Measurements from ENCODE around the gene ATXN7L1. TPM values are rescaled to one million over a fixed set of nuclear protein-coding genes. Genes with fewer than 3 reads are reported as not detected.

The ATXN7L1 gene
- total RNA-seq, 3 donors from 2014 or later (not counting 1 experiment from before 2014, with no cell fraction given) = 37.5 to 48.6 (median 47.9) TPM

DNA sequence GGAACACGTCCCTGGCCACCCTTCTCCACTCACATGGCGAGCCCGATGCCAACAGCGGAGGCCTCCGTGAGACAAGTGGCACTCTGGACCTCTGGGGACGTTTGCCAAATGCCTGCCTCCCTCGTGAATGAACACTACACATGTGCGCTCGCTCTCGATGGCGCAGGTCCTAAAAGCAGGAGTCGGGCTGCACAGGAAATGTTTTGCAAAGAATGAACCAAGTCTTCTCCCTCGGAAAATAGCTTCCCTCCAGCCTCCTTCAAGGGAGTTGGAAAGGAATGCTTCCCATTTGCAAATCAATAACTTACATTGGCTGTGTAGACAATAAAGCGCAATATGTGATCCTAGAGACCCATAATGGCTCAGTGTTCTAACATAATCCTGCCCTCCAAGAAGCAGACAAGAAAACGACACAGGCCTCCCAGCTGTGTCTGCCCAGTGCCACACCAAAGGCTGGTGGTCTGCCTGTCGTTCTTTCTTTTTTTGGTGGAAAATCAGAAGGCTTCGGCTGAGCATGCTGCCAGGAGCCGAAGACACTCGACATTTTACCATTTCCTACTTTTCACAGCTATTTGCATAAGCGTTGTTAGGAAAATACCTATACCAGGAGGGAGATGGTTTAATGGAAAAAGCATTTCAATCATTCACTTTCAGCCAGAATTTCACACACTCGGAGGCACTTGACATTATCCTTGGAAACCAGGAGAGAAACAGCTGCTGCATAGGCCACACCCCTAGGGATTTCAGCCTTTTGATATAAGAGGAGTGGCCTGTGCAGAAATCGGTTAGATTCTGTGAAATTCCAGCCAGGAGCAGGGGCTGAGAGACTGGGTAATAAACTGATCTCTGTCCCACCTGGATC, 38.4 kb downstream of the ATXN7L1 start:
- DNase-seq = no peak
- no peaks in the 10 kb centered on the region for H3K9me3 ChIP-seq (ENCODE audit: control insufficient read depth, insufficient read depth, low read length)
- intact Hi-C loops (cut with micrococcal nuclease) = no loop called here
- H3K9me3 Mint-ChIP-seq = no peaks in the 10 kb centered on the region
- H3K27me3 Mint-ChIP-seq (ENCODE audit: low read depth in 2 of 2) = no peaks in the 10 kb centered on the region
- H3K36me3 ChIP-seq (ENCODE audit: control insufficient read depth, insufficient read depth, low read length) = no peaks in the 10 kb centered on the region
- H3K4me3 ChIP-seq (ENCODE audit: low read length) = no peak overlapping the region
- H3K4me3 Mint-ChIP-seq = no peak overlapping the region
- WGBS (ENCODE audit: insufficient coverage) = 95% methylated on average over 19 of the region's 22 CpGs
- no peaks in the 10 kb centered on the region for H3K27me3 ChIP-seq (ENCODE audit: control insufficient read depth, insufficient read depth, low read length)
- H3K27ac Mint-ChIP-seq = no peak overlapping the region
- H3K4me1 Mint-ChIP-seq = peaks cover 35 to 59% of the 10 kb centered on the region in 2 donors
- H3K4me1 ChIP-seq (ENCODE audit: control insufficient read depth, insufficient read depth, low read length) = peaks cover 10% of the 10 kb centered on the region
- H3K36me3 Mint-ChIP-seq = no peaks in the 10 kb centered on the region
- no peak for ATAC-seq
- no peak overlapping the region for H3K27ac ChIP-seq (ENCODE audit: low read length)
- TF ChIP-seq, protein P1, sequence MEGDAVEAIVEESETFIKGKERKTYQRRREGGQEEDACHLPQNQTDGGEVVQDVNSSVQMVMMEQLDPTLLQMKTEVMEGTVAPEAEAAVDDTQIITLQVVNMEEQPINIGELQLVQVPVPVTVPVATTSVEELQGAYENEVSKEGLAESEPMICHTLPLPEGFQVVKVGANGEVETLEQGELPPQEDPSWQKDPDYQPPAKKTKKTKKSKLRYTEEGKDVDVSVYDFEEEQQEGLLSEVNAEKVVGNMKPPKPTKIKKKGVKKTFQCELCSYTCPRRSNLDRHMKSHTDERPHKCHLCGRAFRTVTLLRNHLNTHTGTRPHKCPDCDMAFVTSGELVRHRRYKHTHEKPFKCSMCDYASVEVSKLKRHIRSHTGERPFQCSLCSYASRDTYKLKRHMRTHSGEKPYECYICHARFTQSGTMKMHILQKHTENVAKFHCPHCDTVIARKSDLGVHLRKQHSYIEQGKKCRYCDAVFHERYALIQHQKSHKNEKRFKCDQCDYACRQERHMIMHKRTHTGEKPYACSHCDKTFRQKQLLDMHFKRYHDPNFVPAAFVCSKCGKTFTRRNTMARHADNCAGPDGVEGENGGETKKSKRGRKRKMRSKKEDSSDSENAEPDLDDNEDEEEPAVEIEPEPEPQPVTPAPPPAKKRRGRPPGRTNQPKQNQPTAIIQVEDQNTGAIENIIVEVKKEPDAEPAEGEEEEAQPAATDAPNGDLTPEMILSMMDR (IDR thresholded peaks at IDR 0.05) = no peak

DNA sequence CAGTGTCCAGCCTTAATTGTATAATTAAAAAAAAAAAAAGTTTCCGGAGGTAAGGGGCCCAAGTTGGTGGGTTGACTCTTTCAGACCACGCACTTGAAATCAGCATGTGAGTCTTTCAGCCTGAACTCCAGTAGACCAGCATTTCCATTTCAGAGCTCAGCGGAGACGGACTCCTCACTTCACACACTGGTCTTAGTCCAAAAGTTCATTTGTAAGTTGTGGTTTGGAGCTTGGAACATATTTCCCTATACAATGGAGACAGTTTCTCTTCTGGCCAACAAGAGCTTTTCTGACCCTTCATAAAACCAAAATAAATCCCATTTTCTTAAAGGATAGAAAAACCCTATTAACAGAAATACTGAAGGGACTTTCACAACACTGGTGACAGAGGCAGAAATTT, 41.0 kb downstream of the ATXN7L1 start:
- no peaks in the 10 kb centered on the region for H3K9me3 ChIP-seq (ENCODE audit: control insufficient read depth, insufficient read depth, low read length)
- H3K27me3 ChIP-seq (ENCODE audit: control insufficient read depth, insufficient read depth, low read length) = no peaks in the 10 kb centered on the region
- intact Hi-C loops (cut with micrococcal nuclease) = no loop called here
- WGBS (ENCODE audit: insufficient coverage) = 100% methylated on average over 2 of the region's 4 CpGs
- Mint-ChIP-seq H3K27ac (peak overlapping the region in 1 of 2 donors; percentile 15), H3K36me3 (no peaks in the 10 kb centered on the region), H3K9me3 (no peaks in the 10 kb centered on the region), H3K4me1 (peaks cover 48 to 67% of the 10 kb centered on the region in 2 donors), H3K27me3 (ENCODE audit: low read depth in 2 of 2) (no peaks in the 10 kb centered on the region), H3K4me3 (no peak overlapping the region)
- TF ChIP-seq, protein P1 (IDR thresholded peaks at IDR 0.05) = no peak
- H3K4me1 ChIP-seq (ENCODE audit: control insufficient read depth, insufficient read depth, low read length) = peaks cover 13% of the 10 kb centered on the region
- ATAC-seq = no peak
- H3K36me3 ChIP-seq (ENCODE audit: control insufficient read depth, insufficient read depth, low read length) = no peaks in the 10 kb centered on the region
- H3K27ac ChIP-seq (ENCODE audit: low read length) = no peak overlapping the region
- no peak for DNase-seq
- H3K4me3 ChIP-seq (ENCODE audit: low read length) = no peak overlapping the region

DNA sequence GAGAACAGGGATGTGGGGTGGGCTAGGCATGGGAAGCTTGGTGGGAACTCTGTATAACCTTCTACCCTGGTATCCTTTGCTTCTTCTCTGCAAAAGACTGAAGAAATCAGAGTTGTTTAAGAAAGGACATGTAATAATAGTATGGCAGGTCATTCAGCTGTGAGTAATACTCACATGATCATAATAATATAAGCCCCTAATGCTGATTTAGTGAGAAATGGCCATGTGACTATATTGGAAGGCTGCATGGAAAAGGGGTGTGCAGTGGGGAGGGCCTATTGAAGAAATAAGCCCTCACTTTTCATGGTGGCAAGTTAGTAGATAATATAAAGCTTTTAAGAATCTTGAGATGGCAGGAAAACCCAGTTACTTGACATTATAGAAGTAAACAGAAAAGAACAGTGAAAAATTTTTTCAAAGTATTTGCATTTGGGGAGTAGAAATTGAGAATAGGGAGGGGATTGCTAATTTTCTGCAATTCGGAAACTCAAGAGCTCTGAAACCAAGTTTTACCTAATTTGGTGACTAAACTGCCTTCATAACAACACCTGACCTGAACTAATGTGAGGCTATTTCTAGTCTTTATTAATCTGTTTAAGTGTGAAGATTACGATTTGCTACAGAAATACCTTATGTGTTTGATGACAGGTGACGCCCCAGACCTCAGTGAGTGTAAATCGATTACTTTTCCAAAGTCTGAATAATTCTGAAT, 44.4 kb downstream of the ATXN7L1 start:
- 90% methylated on average over 4 of the region's 4 CpGs for WGBS (ENCODE audit: insufficient coverage)
- Mint-ChIP-seq H3K9me3 (no peaks in the 10 kb centered on the region), H3K27me3 (ENCODE audit: low read depth in 2 of 2) (no peaks in the 10 kb centered on the region), H3K4me3 (no peak overlapping the region), H3K4me1 (peaks cover 33 to 42% of the 10 kb centered on the region in 2 donors), H3K36me3 (no peaks in the 10 kb centered on the region), H3K27ac (peak overlapping the region in 1 of 2 donors; percentile 49)
- Histone ChIP-seq H3K4me3 (ENCODE audit: low read length) (no peak overlapping the region), H3K27me3 (ENCODE audit: control insufficient read depth, insufficient read depth, low read length) (no peaks in the 10 kb centered on the region), H3K9me3 (ENCODE audit: control insufficient read depth, insufficient read depth, low read length) (no peaks in the 10 kb centered on the region), H3K27ac (ENCODE audit: low read length) (no peak overlapping the region), H3K4me1 (ENCODE audit: control insufficient read depth, insufficient read depth, low read length) (peaks cover 7% of the 10 kb centered on the region), H3K36me3 (ENCODE audit: control insufficient read depth, insufficient read depth, low read length) (no peaks in the 10 kb centered on the region)
- TF ChIP-seq, protein P1 (IDR thresholded peaks at IDR 0.05) = no peak
- intact Hi-C loops (cut with micrococcal nuclease) = no loop called here
- DNase-seq = no peak
- no peak for ATAC-seq

Measured in natural killer cell (primary cell).